ENCODE results near the gene FGF9.

- TF ChIP-seq, protein P1, sequence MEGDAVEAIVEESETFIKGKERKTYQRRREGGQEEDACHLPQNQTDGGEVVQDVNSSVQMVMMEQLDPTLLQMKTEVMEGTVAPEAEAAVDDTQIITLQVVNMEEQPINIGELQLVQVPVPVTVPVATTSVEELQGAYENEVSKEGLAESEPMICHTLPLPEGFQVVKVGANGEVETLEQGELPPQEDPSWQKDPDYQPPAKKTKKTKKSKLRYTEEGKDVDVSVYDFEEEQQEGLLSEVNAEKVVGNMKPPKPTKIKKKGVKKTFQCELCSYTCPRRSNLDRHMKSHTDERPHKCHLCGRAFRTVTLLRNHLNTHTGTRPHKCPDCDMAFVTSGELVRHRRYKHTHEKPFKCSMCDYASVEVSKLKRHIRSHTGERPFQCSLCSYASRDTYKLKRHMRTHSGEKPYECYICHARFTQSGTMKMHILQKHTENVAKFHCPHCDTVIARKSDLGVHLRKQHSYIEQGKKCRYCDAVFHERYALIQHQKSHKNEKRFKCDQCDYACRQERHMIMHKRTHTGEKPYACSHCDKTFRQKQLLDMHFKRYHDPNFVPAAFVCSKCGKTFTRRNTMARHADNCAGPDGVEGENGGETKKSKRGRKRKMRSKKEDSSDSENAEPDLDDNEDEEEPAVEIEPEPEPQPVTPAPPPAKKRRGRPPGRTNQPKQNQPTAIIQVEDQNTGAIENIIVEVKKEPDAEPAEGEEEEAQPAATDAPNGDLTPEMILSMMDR (conservative IDR thresholded peaks at IDR 0.05; ENCODE audit: low read length): no peak
- TF ChIP-seq EZH2phosphoT487 (IDR thresholded peaks at IDR 0.05; ENCODE audit: borderline replicate concordance, low read depth, low read length): no peak
These were observed 74.4 kb downstream of the FGF9 start for GRCh38 chr13:21745307-21745706.

Data from OCI-LY7 (cell line).